Heart right ventricle (tissue), 16 donors: ENCODE data around the gene TAS2R5. TPM values are rescaled to one million over a fixed set of nuclear protein-coding genes. Genes with fewer than 3 reads are reported as not detected.
"Not testable (repeated sequence)": the region's sequence is repeated elsewhere in the genome, so short reads cannot be mapped to it uniquely, and the experiment has no call there.

Experiments
- ATAC-seq, 8 donors: fragments of 200-7000 bp; cut with Tn5 transposase; one replicate each; pipeline ENCODE4 v1.9.1; 2020; ENCODE audit warnings: mild to moderate bottlenecking in 8 of 8, moderate library complexity in 8 of 8, moderate number of reproducible peaks in 1 of 8
- DNase-seq, 2 donors: peaks; one replicate each; pipeline ENCODE4 v3.0.0-alpha.2; 2020
- H3K27ac ChIP-seq, 10 donors: fragments of 200-600 bp; sonication (generic) in 2 of 10; one replicate each; pipeline versions ENCODE4 v1.5.0 to v1.8.0; 2020 to 2022; ENCODE audit warnings: mild to moderate bottlenecking in 3 of 10
- H3K27me3 ChIP-seq, 7 donors: fragments of 200-600 bp; one replicate each; pipeline ENCODE4 v1.8.0; 2021 to 2022; ENCODE audit warnings: mild to moderate bottlenecking in 2 of 7
- H3K36me3 ChIP-seq, 9 donors: fragments of 200-600 bp; sonication (generic) in 1 of 9; one replicate each; pipeline versions ENCODE4 v1.5.0 to v1.8.0; 2020 to 2022; ENCODE audit warnings: mild to moderate bottlenecking in 2 of 9
- H3K4me1 ChIP-seq, 9 donors: fragments of 200-600 bp; sonication (generic) in 1 of 9; one replicate each; pipeline versions ENCODE4 v1.5.0 to v1.8.0; 2020 to 2022; ENCODE audit warnings: mild to moderate bottlenecking in 4 of 9
- H3K4me3 ChIP-seq, 10 donors: fragments of 200-600 bp; sonication (generic) in 2 of 10; one replicate each; pipeline versions ENCODE4 v1.5.0 to v1.8.0; 2020 to 2022; ENCODE audit warnings: mild to moderate bottlenecking in 7 of 10, moderate library complexity in 2 of 10
- H3K9me3 ChIP-seq, 11 donors: fragments of 200-600 bp in 10 of 11; sonication (generic) in 2 of 11; one replicate each; pipeline versions ENCODE4 v1.5.0 to v1.8.0; 2013 to 2022; ENCODE audit warnings: mild to moderate bottlenecking in 2 of 11, control low read depth in 1 of 11, moderate library complexity in 1 of 11
- CTCF ChIP-seq, 9 donors: fragments of 200-600 bp; sonication (generic) in 2 of 9; IDR thresholded peaks; one replicate each; pipeline versions ENCODE4 v1.5.0 to v1.8.0; 2021 to 2022; ENCODE audit warnings: antibody characterized with exemption in 9 of 9, mild to moderate bottlenecking in 5 of 9, moderate library complexity in 1 of 9
- WGBS, 2 donors: extraction: QIAGEN DNeasy Blood & Tissue Kit; methylation state at CpG; one replicate each; pipeline ENCODE4 v1.1.7; 2013; ENCODE audit warnings: inconsistent platforms in 1 of 2; 5-methylcytosine and 5-hydroxymethylcytosine counted together
- intact Hi-C, 10 donors: fragments of 100-400 bp; cut with DNase I; formaldehyde crosslinking; loops; one replicate each; pipeline versions ENCODE4 v1.11.1 to v1.14.2; 2022
- polyA plus RNA-seq, 2 donors: library from polyadenylated mRNA; stranded (reverse); fragments of 200-250 nt; gene quantifications; one replicate each; pipeline ENCODE4 v1.2.3, GENCODE V29; 2013
- total RNA-seq, 10 donors: library from RNA; stranded (reverse); fragmentation: NEBNext Ultra II Directional in 3 of 10; extraction: Animal tissue kit (Norgen Biotek cat#: 25700) in 3 of 10; gene quantifications; one replicate each; pipeline versions ENCODE4 v1.2.1 to v1.2.4, GENCODE V29; 2021 to 2023
- donor health status: Arrhythmogenic right ventricular cardiomyopathy.
- donor health status: ischemic (EF 13 %, LVEDD 7.1; RV severe dilation, severe dysfunction).
- donor health status: healthy with polysubstance abuse.
- donor health status: DM: no; HTN: yes; CAD: no.
- donor health status: DM: no; HTN: no; CAD: no.
- donor health status: ischemic (EF 25% LVEDD 6.9; RV normal size, moderate dysfunction).
- donor health status: ischemic (EF 25% LVEDD 5.7; RV mildly dilated, moderate dysfunction).
- donor health status: healthy.
- donor health status: DM: yes; HTN: yes; CAD: no.
- donor health status: Ischemic cardiomyopathy.
- donor health status: ischemic (EF 35%, LVEDD 5.7; RV mildly dilated, moderate dysfunction).
- donor health status: nonischemic (EF 11% LVEDD 7.7; RV severe dilation, severe dysfunction).
- donor health status: DM: yes; HTN: yes; CAD: no.
- donor health status: PGD.
- donor health status: ischemic (EF 29% LVEDD 5.4; RV normal size, mild dysfunction).
- donor health status: nonischemic (EF 23%, LVEDD 6.1; RV moderate dilation, normal function).

Gene TAS2R5
- total and polyA plus RNA-seq, 12 donors: 0.22 to 0.59 (median 0.31) TPM; not detected in 6

GRCh38 chr7:141752634-141753033, 37.4 kb upstream of the TAS2R5 start:
- no peak for ATAC-seq
- Histone ChIP-seq H3K9me3 (peaks cover 0 to 32% (median 21%) of the 10 kb centered on the region in 11 donors), H3K27ac (no peak overlapping the region), H3K4me1 (no peaks in the 10 kb centered on the region), H3K4me3 (no peak overlapping the region), H3K27me3 (no peaks in the 10 kb centered on the region), H3K36me3 (peaks cover 12 to 100% (median 60%) of the 10 kb centered on the region in 9 donors)
- no peak for DNase-seq
- TF ChIP-seq CTCF (IDR thresholded peaks at IDR 0.05): peak in 3 of 9 donors; percentile 15 to 29 (median 26)
- intact Hi-C loops: no loop called here
- WGBS, 2 donors: 97 to 98% methylated on average over 13 of the region's 13 CpGs

- H3K36me3 ChIP-seq: peaks cover 12 to 99% (median 47%) of the 10 kb centered on the region in 9 donors
- H3K4me3 ChIP-seq: no peak overlapping the region
- TF ChIP-seq CTCF (IDR thresholded peaks at IDR 0.05): peak in 7 of 9 donors; percentile 29 to 51 (median 38)
- H3K9me3 ChIP-seq: peaks cover 0 to 32% (median 21%) of the 10 kb centered on the region in 11 donors
- H3K27ac ChIP-seq: no peak overlapping the region
- WGBS, 2 donors: 88 to 91% methylated on average over 6 of the region's 6 CpGs
- no peaks in the 10 kb centered on the region for H3K27me3 ChIP-seq
- DNase-seq (no peak), ATAC-seq (no peak)
- intact Hi-C loops: no loop called here
- no peaks in the 10 kb centered on the region for H3K4me1 ChIP-seq
Observed at GRCh38 chr7:141754939-141755338, 35.1 kb upstream of the TAS2R5 start.

GRCh38 chr7:141763797-141764196, 26.2 kb upstream of the TAS2R5 start, which contains the start of gene TAS2R3:
TAS2R3 (plus strand) TSS chr7:141764097; CDS start chr7:141764159, 62 bp downstream.
- Histone ChIP-seq H3K36me3 (peaks cover 0 to 78% (median 9%) of the 10 kb centered on the region in 9 donors), H3K27ac (no peak within 1 kb of the TSS), H3K9me3 (no peaks in the 10 kb centered on the region), H3K4me3 (no peak within 1 kb of the TSS), H3K27me3 (no peaks in the 10 kb centered on the region), H3K4me1 (no peaks in the 10 kb centered on the region)
- DNase-seq (no peak), ATAC-seq (no peak)
- intact Hi-C loops: no loop called here
- WGBS, 2 donors: 82 to 99% methylated on average over 3 of the region's 3 CpGs
- TF ChIP-seq CTCF (IDR thresholded peaks at IDR 0.05): no peak

GRCh38 chr7:141770083-141770583, 19.9 kb upstream of the TAS2R5 start:
- H3K27me3 ChIP-seq, H3K4me3 ChIP-seq, H3K27ac ChIP-seq, H3K4me1 ChIP-seq, intact Hi-C loops, DNase-seq, ATAC-seq: not testable (repeated sequence)
- 97% methylated on average over 3 of the region's 3 CpGs for WGBS, 2 donors
- Histone ChIP-seq H3K36me3 (peaks cover 0 to 18% (median 0%) of the 10 kb centered on the region in 9 donors), H3K9me3 (peaks cover 0 to 18% (median 0%) of the 10 kb centered on the region in 11 donors)

GRCh38 chr7:141776374-141776773, 13.6 kb upstream of the TAS2R5 start, which contains the start of gene TAS2R4:
TAS2R4 (plus strand) TSS chr7:141776674; CDS start chr7:141778489, 1,815 bp downstream.
- TF ChIP-seq CTCF (IDR thresholded peaks at IDR 0.05): no peak
- H3K4me3 ChIP-seq: no peak within 1 kb of the TSS
- intact Hi-C loops: no loop called here
- ATAC-seq: no peak
- H3K9me3 ChIP-seq: peaks cover 0 to 21% (median 0%) of the 10 kb centered on the region in 11 donors
- H3K27me3 ChIP-seq: no peaks in the 10 kb centered on the region
- H3K27ac ChIP-seq: no peak within 1 kb of the TSS
- no peaks in the 10 kb centered on the region for H3K4me1 ChIP-seq
- H3K36me3 ChIP-seq: peaks cover 0 to 54% (median 11%) of the 10 kb centered on the region in 9 donors
- 96 to 100% methylated on average over 1 of the region's 1 CpG for WGBS, 2 donors
- no peak for DNase-seq
